Neural progenitor cell (in vitro differentiated cells): ENCODE data around the gene TMEM139. TPM values are rescaled to one million over a fixed set of nuclear protein-coding genes. Genes with fewer than 3 reads are reported as not detected.

Experiments
- DNase-seq: peaks from one replicate; pipeline ENCODE4 v3.0.0-alpha.2; 2016; ENCODE audit warnings: low spot score
- H2AFZ ChIP-seq: fragments of 200-600 bp; sonication (generic); replicated peaks from 2 replicates; pipeline ENCODE4 v1.6.1; 2016; ENCODE audit warnings: antibody characterized with exemption
- H3F3A ChIP-seq: fragments of 200-600 bp; sonication (generic); 2 replicates; pipeline ENCODE4 v1.6.1; 2016; ENCODE audit warnings: antibody characterized with exemption, low read depth
- H3K27ac ChIP-seq: fragments of 200-600 bp; sonication (generic); 2 replicates; pipeline ENCODE4 v1.5.1; 2016; ENCODE audit warnings: mild to moderate bottlenecking
- H3K27me3 ChIP-seq: fragments of 200-600 bp; sonication (generic); 2 replicates; pipeline ENCODE4 v1.6.1; 2016; ENCODE audit warnings: mild to moderate bottlenecking, moderate library complexity
- H3K36me3 ChIP-seq: fragments of 200-600 bp; sonication (generic); 2 replicates; pipeline ENCODE4 v1.5.1; 2016
- H3K4me1 ChIP-seq: fragments of 200-600 bp; sonication (generic); 2 replicates; pipeline ENCODE4 v1.6.1; 2016; ENCODE audit warnings: mixed run types
- H3K4me2 ChIP-seq: fragments of 200-600 bp; sonication (generic); 2 replicates; pipeline ENCODE4 v1.6.1; 2016
- H3K4me3 ChIP-seq: fragments of 200-600 bp; sonication (generic); 2 replicates; pipeline ENCODE4 v1.5.1; 2016
- H3K79me2 ChIP-seq: fragments of 200-600 bp; sonication (generic); 2 replicates; pipeline ENCODE4 v1.6.1; 2016; ENCODE audit warnings: low read depth
- H3K9ac ChIP-seq: fragments of 200-600 bp; sonication (generic); 2 replicates; pipeline ENCODE4 v1.6.1; 2016
- H3K9me3 ChIP-seq: fragments of 200-600 bp; sonication (generic); 2 replicates; pipeline ENCODE4 v1.5.1; 2016; ENCODE audit warnings: low read depth
- H4K20me1 ChIP-seq: fragments of 200-600 bp; sonication (generic); 2 replicates; pipeline ENCODE4 v1.6.1; 2016; ENCODE audit warnings: low read depth
- H3K27ac Mint-ChIP-seq: 3 replicates; pipeline ENCODE4 v1.8.0; 2021; ENCODE audit warnings: mixed read lengths
- H3K27me3 Mint-ChIP-seq: 2 replicates; pipeline ENCODE4 v1.8.0; 2022; ENCODE audit warnings: low read depth, mild to moderate bottlenecking, inconsistent platforms, moderate library complexity, mixed read lengths; ENCODE audit not compliant: insufficient read depth
- H3K36me3 Mint-ChIP-seq: 3 replicates; pipeline ENCODE4 v1.8.0; 2021; ENCODE audit warnings: mixed read lengths
- H3K4me1 Mint-ChIP-seq: 3 replicates; pipeline ENCODE4 v1.8.0; 2021; ENCODE audit warnings: mixed read lengths
- H3K4me3 Mint-ChIP-seq: 3 replicates; pipeline ENCODE4 v1.8.0; 2021; ENCODE audit warnings: mild to moderate bottlenecking, moderate library complexity, mixed read lengths
- H3K9me3 Mint-ChIP-seq: 3 replicates; pipeline ENCODE4 v1.8.0; 2020; ENCODE audit warnings: mixed read lengths
- EZH2 ChIP-seq: fragments of 200-600 bp; sonication (generic); IDR thresholded peaks from 2 replicates; pipeline ENCODE4 v1.6.1; 2017; ENCODE audit warnings: antibody characterized with exemption, mild to moderate bottlenecking, moderate library complexity
- EZH2phosphoT487 ChIP-seq: fragments of 200-600 bp; sonication (generic); IDR thresholded peaks from 2 replicates; pipeline ENCODE4 v1.6.1; 2017; ENCODE audit warnings: antibody characterized with exemption
- total RNA-seq: library from RNA; depleted of rRNA; stranded (reverse); fragments of >200 nt; gene quantifications from 2 replicates; pipeline ENCODE4 v1.2.3, GENCODE V29; 2015; ENCODE audit warnings: low replicate concordance
- TF ChIP-seq, protein P1 (sequence below): fragments of 200-600 bp; sonication (generic); IDR thresholded peaks from 2 replicates; pipeline ENCODE4 v1.5.1; 2017; ENCODE audit warnings: antibody characterized with exemption, mild to moderate bottlenecking

TMEM139 gene
- total RNA-seq, 1 donor from 2014 or later: 0.94 TPM

DNA sequence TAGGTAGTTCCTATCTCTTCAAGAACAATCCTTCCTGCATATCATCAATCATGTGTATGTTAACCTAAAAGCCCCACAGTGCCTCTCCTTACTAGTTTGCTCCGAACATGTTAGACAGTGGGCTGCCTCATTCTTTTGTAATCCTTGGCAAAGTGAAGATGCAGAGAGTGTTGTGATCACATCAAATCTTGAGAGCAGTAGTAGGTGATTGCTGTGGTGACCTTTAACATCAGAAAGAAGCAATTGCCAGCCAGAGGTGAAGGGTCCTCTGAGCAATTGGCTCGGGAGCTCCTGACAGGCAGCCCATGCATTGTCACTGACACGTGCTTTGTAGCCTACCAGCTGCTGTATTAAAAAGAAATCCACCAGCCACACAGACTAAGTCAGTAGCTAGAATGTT lies 41.1 kb upstream of the TMEM139 start:
- no peaks in the 10 kb centered on the region for H3K4me1 ChIP-seq
- H3K4me3 Mint-ChIP-seq: no peak overlapping the region
- H4K20me1 ChIP-seq: no peaks in the 10 kb centered on the region
- no peak overlapping the region for H3K27ac ChIP-seq
- H3K27me3 Mint-ChIP-seq: no peaks in the 10 kb centered on the region
- H3K27ac Mint-ChIP-seq: no peak overlapping the region
- no peaks in the 10 kb centered on the region for H3K36me3 ChIP-seq
- no peaks in the 10 kb centered on the region for H3F3A ChIP-seq
- peak; percentile 7 for DNase-seq
- H3K4me1 Mint-ChIP-seq: peaks cover 16% of the 10 kb centered on the region
- H3K9me3 Mint-ChIP-seq: no peaks in the 10 kb centered on the region
- no peak overlapping the region for H3K9ac ChIP-seq
- TF ChIP-seq EZH2 (no peak), EZH2phosphoT487 (no peak)
- TF ChIP-seq, protein P1, sequence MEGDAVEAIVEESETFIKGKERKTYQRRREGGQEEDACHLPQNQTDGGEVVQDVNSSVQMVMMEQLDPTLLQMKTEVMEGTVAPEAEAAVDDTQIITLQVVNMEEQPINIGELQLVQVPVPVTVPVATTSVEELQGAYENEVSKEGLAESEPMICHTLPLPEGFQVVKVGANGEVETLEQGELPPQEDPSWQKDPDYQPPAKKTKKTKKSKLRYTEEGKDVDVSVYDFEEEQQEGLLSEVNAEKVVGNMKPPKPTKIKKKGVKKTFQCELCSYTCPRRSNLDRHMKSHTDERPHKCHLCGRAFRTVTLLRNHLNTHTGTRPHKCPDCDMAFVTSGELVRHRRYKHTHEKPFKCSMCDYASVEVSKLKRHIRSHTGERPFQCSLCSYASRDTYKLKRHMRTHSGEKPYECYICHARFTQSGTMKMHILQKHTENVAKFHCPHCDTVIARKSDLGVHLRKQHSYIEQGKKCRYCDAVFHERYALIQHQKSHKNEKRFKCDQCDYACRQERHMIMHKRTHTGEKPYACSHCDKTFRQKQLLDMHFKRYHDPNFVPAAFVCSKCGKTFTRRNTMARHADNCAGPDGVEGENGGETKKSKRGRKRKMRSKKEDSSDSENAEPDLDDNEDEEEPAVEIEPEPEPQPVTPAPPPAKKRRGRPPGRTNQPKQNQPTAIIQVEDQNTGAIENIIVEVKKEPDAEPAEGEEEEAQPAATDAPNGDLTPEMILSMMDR: no peak
- no peak overlapping the region for H3K4me2 ChIP-seq
- no peak overlapping the region for H3K4me3 ChIP-seq
- no peak overlapping the region for H2AFZ ChIP-seq
- no peaks in the 10 kb centered on the region for H3K79me2 ChIP-seq
- H3K36me3 Mint-ChIP-seq: no peaks in the 10 kb centered on the region
- peaks cover 42% of the 10 kb centered on the region for H3K27me3 ChIP-seq
- no peaks in the 10 kb centered on the region for H3K9me3 ChIP-seq

DNA sequence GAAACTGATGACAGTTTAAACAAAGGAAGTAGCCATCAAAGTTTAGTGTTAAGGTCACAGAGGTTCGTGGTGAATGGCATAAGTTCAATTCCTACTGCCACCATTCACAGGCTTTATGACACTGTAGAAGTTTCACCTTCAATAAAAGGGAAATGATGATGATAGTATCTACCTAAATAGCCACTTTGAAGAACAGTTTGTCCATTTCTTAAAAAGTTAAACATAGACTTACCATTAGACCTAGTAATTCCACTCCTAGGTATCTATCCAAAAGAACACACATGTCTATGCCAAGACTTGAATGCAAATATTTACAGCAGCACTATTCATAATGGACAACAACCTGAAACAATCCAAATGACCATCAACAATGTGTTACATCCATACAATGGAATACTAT lies 40.4 kb upstream of the TMEM139 start:
- no peak overlapping the region for H2AFZ ChIP-seq
- H3K27me3 ChIP-seq: peaks cover 42% of the 10 kb centered on the region
- no peaks in the 10 kb centered on the region for H3K79me2 ChIP-seq
- H3K4me1 Mint-ChIP-seq: peaks cover 16% of the 10 kb centered on the region
- H3K36me3 Mint-ChIP-seq: no peaks in the 10 kb centered on the region
- no peak overlapping the region for H3K4me3 Mint-ChIP-seq
- no peak overlapping the region for H3K9ac ChIP-seq
- H3F3A ChIP-seq: no peaks in the 10 kb centered on the region
- no peaks in the 10 kb centered on the region for H3K36me3 ChIP-seq
- TF ChIP-seq EZH2phosphoT487 (no peak), EZH2 (no peak)
- TF ChIP-seq, protein P1: no peak
- H4K20me1 ChIP-seq: no peaks in the 10 kb centered on the region
- H3K4me1 ChIP-seq: no peaks in the 10 kb centered on the region
- H3K9me3 Mint-ChIP-seq: peaks cover 2% of the 10 kb centered on the region
- no peak overlapping the region for H3K4me2 ChIP-seq
- H3K4me3 ChIP-seq: no peak overlapping the region
- H3K9me3 ChIP-seq: no peaks in the 10 kb centered on the region
- no peaks in the 10 kb centered on the region for H3K27me3 Mint-ChIP-seq
- DNase-seq: no peak
- H3K27ac ChIP-seq: no peak overlapping the region
- no peak overlapping the region for H3K27ac Mint-ChIP-seq

DNA sequence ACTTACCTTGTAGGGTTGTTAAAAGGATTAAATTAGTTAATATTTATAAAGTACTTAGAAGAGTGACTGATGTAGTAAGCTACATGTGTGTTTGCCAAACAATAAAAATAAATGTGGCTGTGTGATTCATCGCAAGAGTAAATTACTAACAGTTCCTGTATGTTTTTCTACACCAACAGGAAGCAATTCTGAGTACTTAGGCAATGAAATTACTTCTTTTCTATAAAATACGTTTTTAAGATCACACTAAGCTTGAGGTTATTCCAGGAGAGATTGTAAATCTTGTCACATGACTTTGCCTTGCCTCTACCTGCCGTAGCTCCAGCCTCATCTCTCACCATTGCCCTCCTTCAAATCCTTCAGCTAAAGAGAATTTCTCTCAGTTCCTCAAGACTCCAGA lies 39.6 kb upstream of the TMEM139 start:
- Histone ChIP-seq H2AFZ (no peak overlapping the region), H3K9ac (no peak overlapping the region), H3K4me1 (no peaks in the 10 kb centered on the region), H3K27ac (no peak overlapping the region), H3K9me3 (no peaks in the 10 kb centered on the region), H3K4me3 (no peak overlapping the region), H3F3A (no peaks in the 10 kb centered on the region), H4K20me1 (no peaks in the 10 kb centered on the region), H3K79me2 (no peaks in the 10 kb centered on the region), H3K36me3 (no peaks in the 10 kb centered on the region), H3K27me3 (peaks cover 42% of the 10 kb centered on the region), H3K4me2 (no peak overlapping the region)
- H3K4me1 Mint-ChIP-seq: peaks cover 16% of the 10 kb centered on the region
- H3K27ac Mint-ChIP-seq: no peak overlapping the region
- no peak overlapping the region for H3K4me3 Mint-ChIP-seq
- H3K9me3 Mint-ChIP-seq: peaks cover 2% of the 10 kb centered on the region
- TF ChIP-seq EZH2 (no peak), EZH2phosphoT487 (no peak)
- TF ChIP-seq, protein P1: no peak
- H3K27me3 Mint-ChIP-seq: no peaks in the 10 kb centered on the region
- no peak for DNase-seq
- no peaks in the 10 kb centered on the region for H3K36me3 Mint-ChIP-seq

DNA sequence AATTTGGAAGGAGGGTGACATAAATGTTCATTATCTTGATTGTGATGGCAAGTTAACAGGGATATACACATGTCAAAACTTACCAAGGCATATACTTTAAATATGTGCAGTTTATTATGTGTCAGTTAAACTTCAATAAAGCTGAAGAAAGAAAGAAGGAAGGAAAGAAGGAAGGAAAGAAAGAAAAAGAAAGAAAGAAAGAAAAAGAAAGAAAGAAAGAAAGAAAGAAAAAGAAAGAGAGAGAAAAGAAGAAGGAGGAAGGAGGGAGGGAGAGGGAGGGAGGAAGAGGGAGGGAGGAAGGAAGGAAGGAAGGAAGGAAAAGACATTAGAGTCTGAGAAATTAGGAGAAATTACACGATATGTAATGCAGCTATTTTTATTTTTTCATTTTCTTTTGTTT lies 37.4 kb upstream of the TMEM139 start:
- Histone ChIP-seq H3K9ac (no peak overlapping the region), H3K4me1 (no peaks in the 10 kb centered on the region), H3K9me3 (no peaks in the 10 kb centered on the region), H3K27ac (no peak overlapping the region), H3F3A (no peaks in the 10 kb centered on the region), H3K27me3 (peaks cover 25% of the 10 kb centered on the region), H3K36me3 (no peaks in the 10 kb centered on the region), H3K79me2 (no peaks in the 10 kb centered on the region), H2AFZ (no peak overlapping the region), H3K4me3 (no peak overlapping the region), H3K4me2 (no peak overlapping the region), H4K20me1 (no peaks in the 10 kb centered on the region)
- no peaks in the 10 kb centered on the region for H3K27me3 Mint-ChIP-seq
- peaks cover 2% of the 10 kb centered on the region for H3K9me3 Mint-ChIP-seq
- no peak overlapping the region for H3K27ac Mint-ChIP-seq
- no peak for DNase-seq
- H3K4me1 Mint-ChIP-seq: peaks cover 11% of the 10 kb centered on the region
- TF ChIP-seq EZH2: no peak
- TF ChIP-seq, protein P1: no peak
- no peak for TF ChIP-seq EZH2phosphoT487
- H3K4me3 Mint-ChIP-seq: no peak overlapping the region
- no peaks in the 10 kb centered on the region for H3K36me3 Mint-ChIP-seq
